ENCODE measurements around the gene LY6G6F.
A peak's percentile ranks its signal among the peaks of the same experiment; 100 is the strongest.

The LY6G6F gene

GRCh38 chr6:31737315-31737990, 30.8 kb downstream of the LY6G6F start:
- H3K4me3 ChIP-seq = peak overlapping the region; percentile 76
- DNase-seq (ENCODE audit: low spot score) = no peak
- TF ChIP-seq CTCF (IDR thresholded peaks at IDR 0.05) = no peak
- peak overlapping the region in 1 of 2 donors; percentile 94 for H3K27ac ChIP-seq

- H3K4me3 ChIP-seq = peak overlapping the region; percentile 21
- no peak for DNase-seq (ENCODE audit: low spot score)
- peak overlapping the region; percentile 22 to 94 for H3K27ac ChIP-seq
- TF ChIP-seq CTCF (IDR thresholded peaks at IDR 0.05) = no peak
Measured at GRCh38 chr6:31737991-31738979, 31.6 kb downstream of the LY6G6F start.

- Histone ChIP-seq H3K27ac (peak within 1 kb of the TSS; percentile 33 to 64), H3K4me3 (peak within 1 kb of the TSS; percentile 88)
- DNase-seq (ENCODE audit: low spot score) = peak; percentile 99
- TF ChIP-seq CTCF (IDR thresholded peaks at IDR 0.05) = no peak
Measured at GRCh38 chr6:31739639-31740396, 33.2 kb downstream of the LY6G6F start, which contains the start of gene MSH5. TSS of gene MSH5 (plus strand) at chr6:31740005. CDS start at chr6:31740467, 462 bp downstream.

GRCh38 chr6:31740397-31741223, 33.9 kb downstream of the LY6G6F start:
- no peak for TF ChIP-seq CTCF (IDR thresholded peaks at IDR 0.05)
- H3K4me3 ChIP-seq = peak overlapping the region; percentile 88
- H3K27ac ChIP-seq = peak overlapping the region; percentile 33 to 64
- DNase-seq (ENCODE audit: low spot score) = no peak

GRCh38 chr6:31741815-31742214, 35.1 kb downstream of the LY6G6F start:
- no peak for TF ChIP-seq CTCF (IDR thresholded peaks at IDR 0.05)
- DNase-seq (ENCODE audit: low spot score) = no peak
- Histone ChIP-seq H3K27ac (no peak overlapping the region), H3K4me3 (no peak overlapping the region)

- DNase-seq (ENCODE audit: low spot score) = no peak
- Histone ChIP-seq H3K27ac (no peak overlapping the region), H3K4me3 (no peak overlapping the region)
- no peak for TF ChIP-seq CTCF (IDR thresholded peaks at IDR 0.05)
Measured at GRCh38 chr6:31742894-31743293, 36.2 kb downstream of the LY6G6F start.

All from coronary artery (tissue), 2 donors.